Liver (tissue), 3 donors: ENCODE data around the gene VWA7.

Experiments used
- EGR1 ChIP-seq, 2 donors: IDR thresholded peaks; 2 replicates each; pipeline ENCODE4 v1.6.1; 2016 to 2018; ENCODE audit warnings: antibody characterized with exemption in 2 of 2, low read depth in 2 of 2
- TAF1 ChIP-seq: conservative IDR thresholded peaks from 2 replicates; pipeline ENCODE4 v1.6.1; 2016; ENCODE audit warnings: antibody characterized with exemption, mild to moderate bottlenecking
- YY1 ChIP-seq: IDR thresholded peaks from 2 replicates; pipeline ENCODE4 v1.6.1; 2016; ENCODE audit warnings: antibody characterized with exemption, mild to moderate bottlenecking
- TF ChIP-seq, protein P1 (sequence below): fragments of 150-350 bp; IDR thresholded peaks from 2 replicates; pipeline ENCODE4 v1.5.1; 2017; ENCODE audit warnings: improper control_type of control experiment, low read depth, low read length; ENCODE audit not compliant: missing input control
- TF ChIP-seq, protein P2 (sequence below): IDR thresholded peaks from 2 replicates; pipeline ENCODE4 v1.6.1; 2016; ENCODE audit warnings: antibody characterized with exemption
- TF ChIP-seq, protein P3 (sequence below): IDR thresholded peaks from 2 replicates; pipeline ENCODE4 v1.6.1; 2016; ENCODE audit warnings: antibody characterized with exemption
- donor health status: healthy.
- donor health status: healthy.

DNA sequence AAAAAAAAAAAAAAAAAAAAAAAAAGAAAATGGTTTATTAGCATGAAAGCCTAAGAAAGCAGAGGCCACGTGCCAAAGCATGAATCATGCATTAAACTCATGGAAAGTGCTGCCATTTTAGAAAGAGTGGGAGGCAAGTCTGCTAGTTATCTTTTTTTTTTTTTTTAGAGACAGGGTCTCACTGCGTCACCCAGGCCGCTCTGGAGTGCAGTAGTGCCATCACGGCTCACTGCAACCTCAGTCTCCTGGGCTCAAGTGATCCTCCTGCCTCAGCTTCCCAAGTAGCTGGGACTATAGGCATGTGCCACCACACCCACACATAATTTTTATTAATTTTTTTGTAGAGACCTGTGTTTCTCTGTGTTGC lies 5.2 kb downstream of the VWA7 start:
- no peak for TF ChIP-seq EGR1 (IDR thresholded peaks at IDR 0.05; ENCODE audit: low read depth in 2 of 2)
- TF ChIP-seq YY1 = no peak
- no peak for TF ChIP-seq TAF1
- TF ChIP-seq, protein P1, sequence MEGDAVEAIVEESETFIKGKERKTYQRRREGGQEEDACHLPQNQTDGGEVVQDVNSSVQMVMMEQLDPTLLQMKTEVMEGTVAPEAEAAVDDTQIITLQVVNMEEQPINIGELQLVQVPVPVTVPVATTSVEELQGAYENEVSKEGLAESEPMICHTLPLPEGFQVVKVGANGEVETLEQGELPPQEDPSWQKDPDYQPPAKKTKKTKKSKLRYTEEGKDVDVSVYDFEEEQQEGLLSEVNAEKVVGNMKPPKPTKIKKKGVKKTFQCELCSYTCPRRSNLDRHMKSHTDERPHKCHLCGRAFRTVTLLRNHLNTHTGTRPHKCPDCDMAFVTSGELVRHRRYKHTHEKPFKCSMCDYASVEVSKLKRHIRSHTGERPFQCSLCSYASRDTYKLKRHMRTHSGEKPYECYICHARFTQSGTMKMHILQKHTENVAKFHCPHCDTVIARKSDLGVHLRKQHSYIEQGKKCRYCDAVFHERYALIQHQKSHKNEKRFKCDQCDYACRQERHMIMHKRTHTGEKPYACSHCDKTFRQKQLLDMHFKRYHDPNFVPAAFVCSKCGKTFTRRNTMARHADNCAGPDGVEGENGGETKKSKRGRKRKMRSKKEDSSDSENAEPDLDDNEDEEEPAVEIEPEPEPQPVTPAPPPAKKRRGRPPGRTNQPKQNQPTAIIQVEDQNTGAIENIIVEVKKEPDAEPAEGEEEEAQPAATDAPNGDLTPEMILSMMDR = no peak
- TF ChIP-seq, protein P2, sequence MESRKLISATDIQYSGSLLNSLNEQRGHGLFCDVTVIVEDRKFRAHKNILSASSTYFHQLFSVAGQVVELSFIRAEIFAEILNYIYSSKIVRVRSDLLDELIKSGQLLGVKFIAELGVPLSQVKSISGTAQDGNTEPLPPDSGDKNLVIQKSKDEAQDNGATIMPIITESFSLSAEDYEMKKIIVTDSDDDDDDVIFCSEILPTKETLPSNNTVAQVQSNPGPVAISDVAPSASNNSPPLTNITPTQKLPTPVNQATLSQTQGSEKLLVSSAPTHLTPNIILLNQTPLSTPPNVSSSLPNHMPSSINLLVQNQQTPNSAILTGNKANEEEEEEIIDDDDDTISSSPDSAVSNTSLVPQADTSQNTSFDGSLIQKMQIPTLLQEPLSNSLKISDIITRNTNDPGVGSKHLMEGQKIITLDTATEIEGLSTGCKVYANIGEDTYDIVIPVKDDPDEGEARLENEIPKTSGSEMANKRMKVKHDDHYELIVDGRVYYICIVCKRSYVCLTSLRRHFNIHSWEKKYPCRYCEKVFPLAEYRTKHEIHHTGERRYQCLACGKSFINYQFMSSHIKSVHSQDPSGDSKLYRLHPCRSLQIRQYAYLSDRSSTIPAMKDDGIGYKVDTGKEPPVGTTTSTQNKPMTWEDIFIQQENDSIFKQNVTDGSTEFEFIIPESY = no peak
- TF ChIP-seq, protein P3, sequence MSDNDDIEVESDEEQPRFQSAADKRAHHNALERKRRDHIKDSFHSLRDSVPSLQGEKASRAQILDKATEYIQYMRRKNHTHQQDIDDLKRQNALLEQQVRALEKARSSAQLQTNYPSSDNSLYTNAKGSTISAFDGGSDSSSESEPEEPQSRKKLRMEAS = no peak
